Measurements from ENCODE around the gene SKIDA1. TPM values are rescaled to one million over a fixed set of nuclear protein-coding genes. Genes with fewer than 3 reads are reported as not detected.

SKIDA1 gene
- total and polyA plus RNA-seq, 2 of the 4 experiments (the other 2 are of a cell fraction) = 0.36 to 0.72 TPM

DNA sequence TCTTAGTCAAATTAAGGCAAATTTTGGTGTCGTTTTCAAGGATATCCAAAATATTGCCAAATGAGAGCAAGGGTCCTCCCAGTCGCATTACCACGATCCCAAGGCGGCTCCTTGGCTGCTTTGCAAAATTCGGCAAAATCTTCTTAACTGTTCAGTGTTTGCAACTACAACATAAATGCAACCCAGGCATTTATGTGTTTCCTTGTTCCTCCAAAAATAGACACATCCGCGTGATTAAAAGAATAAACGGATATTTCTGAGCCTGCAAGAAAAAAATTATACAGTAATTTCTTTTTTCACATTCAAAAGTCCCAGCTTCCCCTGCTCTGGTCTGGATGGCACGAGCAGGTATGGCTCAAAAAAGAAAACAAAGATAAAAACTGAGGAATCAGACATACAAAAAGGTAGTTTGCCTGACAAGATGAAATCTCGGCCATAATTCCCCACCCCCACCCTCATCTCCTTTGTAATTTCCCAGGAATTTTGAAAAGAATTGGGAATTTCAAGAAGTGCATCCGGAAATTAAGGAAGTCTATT, 6.0 kb downstream of the SKIDA1 start (continued):
- no peak for TF ChIP-seq RFX5 (IDR thresholded peaks at IDR 0.05; ENCODE audit: low read depth, low read length)

DNA sequence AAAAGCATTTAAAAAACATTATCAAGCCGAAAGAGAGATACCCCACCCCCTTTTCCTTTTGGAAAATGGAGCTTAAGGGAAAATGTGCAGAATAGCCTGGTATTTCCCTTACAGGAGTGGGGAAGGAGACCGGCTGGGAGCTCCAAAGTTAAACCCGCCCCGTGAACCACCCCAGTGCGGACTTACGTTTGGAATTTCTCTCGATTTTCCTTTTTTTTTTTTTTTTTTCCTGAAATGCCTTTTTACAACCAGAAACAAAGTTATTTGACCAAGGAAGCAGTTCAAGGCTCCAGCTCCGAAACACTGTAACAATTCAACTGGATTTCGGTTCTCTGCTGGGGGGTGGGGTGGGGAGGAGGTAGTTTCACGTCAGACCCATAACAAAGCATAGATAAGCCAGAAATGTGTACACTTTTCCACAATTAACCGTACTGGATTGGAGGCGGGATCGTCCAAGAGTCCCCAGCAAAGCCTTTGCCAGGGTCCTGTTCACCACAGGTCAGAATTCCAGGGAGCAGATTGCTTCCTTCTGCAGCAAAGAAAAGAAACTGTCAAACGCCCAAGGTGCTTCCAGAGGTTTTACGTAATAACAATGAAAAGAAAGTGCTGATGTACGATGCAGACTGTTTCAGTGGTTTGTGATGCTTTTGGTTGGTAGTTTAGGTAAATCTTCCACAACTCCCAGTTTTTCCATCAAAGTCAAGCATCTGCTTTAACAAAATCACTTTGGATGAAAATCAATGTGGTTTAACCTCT, 6.7 kb downstream of the SKIDA1 start:
- Histone ChIP-seq H3K56ac (ENCODE audit: extremely low read depth, insufficient read depth, low read length) (peak overlapping the region; percentile 22; the same call in 1 of the 2 replicates), H3K9me3 (ENCODE audit: control insufficient read depth, insufficient read depth, low read length) (no peaks in the 10 kb centered on the region), H3K18ac (ENCODE audit: low read depth, low read length) (peak overlapping the region; percentile 30), H3K4me3 (ENCODE audit: insufficient read depth, low read depth, low read length) (peak overlapping the region; percentile 95), H4K8ac (ENCODE audit: low read depth in 2 of 2, low read length in 2 of 2) (peak overlapping the region; percentile 27 to 51; a peak in 3 of 4 replicates), H3K4ac (ENCODE audit: low read depth, low read length) (peak overlapping the region; percentile 9; the same call in 1 of the 2 replicates), H3K14ac (replicated peaks; ENCODE audit: low read depth, low read length) (peak overlapping the region; percentile 58), H2AK5ac (ENCODE audit: low read depth, low read length) (no peak overlapping the region), H2BK20ac (ENCODE audit: low read depth, low read length) (0 out of 2 replicates have a peak overlapping the region, but pooled peaks have one; percentile 12), H2BK5ac (ENCODE audit: low read depth, low read length, poor library complexity, severe bottlenecking) (peak overlapping the region; percentile 27), H3K23ac (ENCODE audit: low read depth, low read length) (peak overlapping the region; percentile 76), H3K27ac (ENCODE audit: insufficient read depth, low read length) (peak overlapping the region; percentile 56), H4K5ac (ENCODE audit: low read depth, low read length) (peak overlapping the region; percentile 3; the same call in 1 of the 2 replicates), H2BK120ac (ENCODE audit: low read depth, low read length) (0 out of 2 replicates have a peak overlapping the region, but pooled peaks have one; percentile 6), H2AFZ (replicated peaks; ENCODE audit: low read length, poor library complexity) (peak overlapping the region; percentile 85), H2AK9ac (replicated peaks; ENCODE audit: low read depth, low read length, poor library complexity) (peak overlapping the region; percentile 44), H4K91ac (ENCODE audit: insufficient read depth, low read depth, low read length) (no peak overlapping the region), H3K79me1 (ENCODE audit: low read depth in 1 of 2, low read length in 2 of 2) (peaks cover 0 to 6% of the 10 kb centered on the region in 2 experiments; a peak in 1 of 4 replicates), H3K9ac (ENCODE audit: low read depth, low read length) (peak overlapping the region; percentile 58), H3K4me1 (ENCODE audit: control insufficient read depth, insufficient read depth, low read length) (peaks cover 4% of the 10 kb centered on the region), H2BK15ac (ENCODE audit: low read depth, low read length) (no peak overlapping the region), H4K20me1 (ENCODE audit: insufficient read depth, low read length) (no peaks in the 10 kb centered on the region), H3K4me2 (ENCODE audit: low read depth, low read length) (peak overlapping the region; percentile 98), H3K9me1 (ENCODE audit: insufficient read depth, low read length) (0 out of 2 replicates have a peak, but pooled peaks cover 3% of the 10 kb centered on the region), H3K36me3 (ENCODE audit: control insufficient read depth, insufficient read depth, low read length) (no peaks in the 10 kb centered on the region), H3K27me3 (ENCODE audit: control insufficient read depth, insufficient read depth, low read length) (no peaks in the 10 kb centered on the region)
- ATAC-seq (ENCODE audit: low read depth) = no peak
- dilution Hi-C loops (cut with HindIII; ENCODE audit: low sequenced_read_pairs, unreplicated experiment) (no loop called here), intact Hi-C loops (cut with micrococcal nuclease) (loop anchor here (5.0 kb wide), 1 partner anchor 213 kb away; no protein-coding TSS in a partner anchor), in situ Hi-C loops (cut with MboI; ENCODE audit: low sequenced_read_pairs) (loop anchor here (25.0 kb wide), 3 partner anchors 793 to 1093 kb away; partner anchors contain the start of genes BMI1 and COMMD3)
- CTCF ChIA-PET = interaction anchor here (0.6 to 1.5 kb wide), 4 partner anchors 16 to 1305 kb away, joined by 3 to 5 read pairs (median 4); no protein-coding TSS in a partner anchor
- POLR2A ChIA-PET (ENCODE audit: unreplicated experiment) = interaction anchor here (0.6 kb wide), 1 partner anchor 184 kb away, joined by 6 read pairs; no protein-coding TSS in a partner anchor
- DNase-seq = peak; percentile 56
- TF ChIP-seq MAFK (IDR thresholded peaks at IDR 0.05; ENCODE audit: low read depth, low read length) = no peak
- TF ChIP-seq, protein P1, sequence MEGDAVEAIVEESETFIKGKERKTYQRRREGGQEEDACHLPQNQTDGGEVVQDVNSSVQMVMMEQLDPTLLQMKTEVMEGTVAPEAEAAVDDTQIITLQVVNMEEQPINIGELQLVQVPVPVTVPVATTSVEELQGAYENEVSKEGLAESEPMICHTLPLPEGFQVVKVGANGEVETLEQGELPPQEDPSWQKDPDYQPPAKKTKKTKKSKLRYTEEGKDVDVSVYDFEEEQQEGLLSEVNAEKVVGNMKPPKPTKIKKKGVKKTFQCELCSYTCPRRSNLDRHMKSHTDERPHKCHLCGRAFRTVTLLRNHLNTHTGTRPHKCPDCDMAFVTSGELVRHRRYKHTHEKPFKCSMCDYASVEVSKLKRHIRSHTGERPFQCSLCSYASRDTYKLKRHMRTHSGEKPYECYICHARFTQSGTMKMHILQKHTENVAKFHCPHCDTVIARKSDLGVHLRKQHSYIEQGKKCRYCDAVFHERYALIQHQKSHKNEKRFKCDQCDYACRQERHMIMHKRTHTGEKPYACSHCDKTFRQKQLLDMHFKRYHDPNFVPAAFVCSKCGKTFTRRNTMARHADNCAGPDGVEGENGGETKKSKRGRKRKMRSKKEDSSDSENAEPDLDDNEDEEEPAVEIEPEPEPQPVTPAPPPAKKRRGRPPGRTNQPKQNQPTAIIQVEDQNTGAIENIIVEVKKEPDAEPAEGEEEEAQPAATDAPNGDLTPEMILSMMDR (conservative IDR thresholded peaks at IDR 0.05; ENCODE audit: low read depth, low read length) = no peak
- WGBS, 2 experiments (ENCODE audit: extremely low coverage in 2 of 2, insufficient read length in 1 of 2) = no CpG with 5 or more reads among the region's 16 CpGs
- no TSS peak for BruUV-seq (replicated peaks)
